HG02588 (cell line): ENCODE data around the gene MREG.

ENCODE experiments used
- ATAC-seq: cut with Tn5 transposase; IDR thresholded peaks from one replicate; pipeline ENCODE4 v1.9.1; 2021; ENCODE audit warnings: mild to moderate bottlenecking, moderate library complexity; ENCODE audit not compliant: unreplicated experiment

MREG gene

DNA sequence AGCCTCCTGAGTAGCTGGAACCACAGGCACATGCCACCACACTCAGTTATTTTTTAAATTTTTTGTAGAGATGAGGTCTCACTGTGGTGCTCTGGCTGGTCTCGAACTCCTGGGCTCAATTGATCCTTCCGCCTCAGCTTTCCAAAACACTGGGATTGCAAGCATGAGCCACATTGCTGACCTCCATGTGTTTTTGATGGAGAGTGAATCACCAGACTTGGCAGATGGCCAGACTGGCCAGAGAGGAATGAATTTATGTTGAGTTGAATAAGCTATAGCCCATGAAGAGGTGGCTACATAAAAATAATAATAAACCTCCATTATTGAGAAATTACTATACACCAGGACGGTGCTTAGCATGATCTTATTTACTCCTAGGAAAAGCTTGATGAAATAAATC lies 91.5 kb downstream of the MREG start:
- no peak for ATAC-seq

DNA sequence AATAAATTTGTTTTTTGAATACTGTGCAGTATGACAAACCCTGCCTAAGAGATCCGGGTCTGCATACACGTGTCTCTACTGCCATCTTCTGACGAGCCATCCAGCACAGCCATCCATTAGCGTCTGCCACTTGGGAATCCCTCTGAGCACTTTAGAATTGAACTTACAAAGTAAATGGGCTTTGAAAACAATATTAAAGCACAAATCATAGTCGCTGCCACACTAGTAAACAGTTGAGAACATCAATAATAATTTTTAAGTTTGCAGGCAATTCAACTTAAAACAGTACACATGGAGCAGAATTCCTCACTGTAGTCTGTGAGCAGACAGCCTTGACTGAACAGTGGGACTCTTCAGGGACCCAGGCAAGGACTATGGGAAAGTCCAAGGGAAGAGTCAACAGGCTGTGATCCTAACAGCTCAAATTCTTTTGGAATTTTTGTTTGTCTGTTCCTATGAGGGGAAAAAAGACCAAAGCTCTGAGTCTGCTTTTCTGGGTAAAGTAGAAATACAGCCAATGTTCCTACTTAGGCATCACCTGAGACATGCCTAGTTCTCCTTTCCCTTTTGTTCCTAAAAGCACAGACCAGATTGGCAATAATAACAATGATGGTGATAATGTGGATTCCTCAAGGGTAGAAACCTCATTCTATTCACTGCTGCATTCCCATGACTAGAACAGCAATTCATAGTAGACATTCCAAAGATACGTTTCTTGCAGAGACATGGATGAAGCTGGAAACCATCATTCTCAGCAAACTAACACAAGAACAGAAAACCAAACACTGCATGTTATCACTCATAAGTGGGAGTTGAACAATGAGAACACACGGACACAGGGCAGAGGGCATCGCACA lies 92.9 kb downstream of the MREG start:
- peak; percentile 54 for ATAC-seq

- ATAC-seq: no peak
Observed at GRCh38 chr2:215919624-215920243, 93.6 kb downstream of the MREG start.

DNA sequence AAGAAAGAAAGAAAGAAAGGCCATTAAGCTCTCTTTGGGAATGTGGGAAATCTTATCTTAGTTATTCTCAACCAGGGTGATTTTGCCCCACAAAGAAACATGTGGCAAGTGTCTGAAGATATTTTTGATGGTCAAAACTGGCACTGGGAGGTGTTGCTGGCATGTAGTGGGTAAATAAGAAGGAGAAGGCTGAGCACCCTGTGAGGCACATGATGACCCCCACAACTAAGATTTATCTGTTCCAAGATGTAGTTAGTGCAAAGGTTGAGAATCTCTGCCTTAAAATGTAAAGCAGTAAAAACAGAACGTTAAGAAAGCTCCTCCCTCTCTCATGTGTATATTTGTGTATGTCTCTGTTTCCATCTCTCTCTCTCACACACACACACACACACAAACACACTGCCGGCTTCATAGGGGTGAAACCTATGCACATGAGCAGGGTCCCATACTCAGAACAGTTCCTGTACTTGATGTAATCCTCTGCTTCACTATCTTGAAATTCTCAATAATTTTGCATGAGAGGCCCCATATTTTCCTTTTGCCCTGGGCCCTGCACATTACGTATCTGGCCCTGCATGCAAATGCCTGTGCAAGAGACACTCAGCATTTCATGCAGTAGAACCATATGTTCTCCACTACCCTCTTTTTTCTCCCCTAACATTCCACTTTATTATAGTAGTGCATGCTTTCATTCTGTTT lies 94.3 kb downstream of the MREG start:
- ATAC-seq: no peak

- peak; percentile 78 for ATAC-seq
Observed at GRCh38 chr2:215917953-215918620, 95.3 kb downstream of the MREG start.

GRCh38 chr2:215915441-215915840 lies 97.9 kb downstream of the MREG start:
- no peak for ATAC-seq

- no peak for ATAC-seq
Observed at GRCh38 chr2:215914777-215915165, 98.6 kb downstream of the MREG start.

DNA sequence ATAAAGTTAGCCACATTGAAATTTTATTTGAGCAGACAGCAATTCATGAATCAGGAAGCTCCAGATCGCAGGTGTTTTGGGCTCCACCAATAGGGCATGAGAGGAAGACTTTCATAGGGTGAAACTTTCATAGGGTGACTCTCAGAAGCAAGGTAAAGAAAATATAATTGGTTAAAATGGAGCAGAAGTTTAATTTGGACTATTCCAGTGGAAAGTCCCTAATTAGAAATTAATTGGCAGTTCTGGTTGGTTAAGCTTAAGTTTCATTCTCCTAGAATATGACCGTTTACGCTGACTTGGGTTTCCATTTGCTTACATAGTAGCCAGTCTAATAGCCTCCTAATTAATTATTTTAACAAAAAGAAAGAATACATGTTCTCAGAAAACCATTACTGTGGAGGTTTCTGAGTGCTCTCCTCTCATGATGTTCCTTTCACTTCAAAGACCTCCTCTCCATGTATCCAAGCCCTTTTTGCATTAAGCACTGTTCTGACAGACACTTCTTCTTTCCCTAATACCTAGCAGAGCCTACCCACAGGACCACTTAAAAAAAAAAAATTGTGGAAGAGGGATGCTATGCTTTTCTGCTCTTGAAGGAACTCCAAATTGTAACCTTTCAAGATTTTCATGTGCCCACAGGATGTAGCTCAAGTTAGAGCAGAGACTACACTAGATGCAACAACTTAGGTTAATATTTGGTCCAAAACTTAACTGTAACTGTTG lies 99.1 kb downstream of the MREG start:
- no peak for ATAC-seq

DNA sequence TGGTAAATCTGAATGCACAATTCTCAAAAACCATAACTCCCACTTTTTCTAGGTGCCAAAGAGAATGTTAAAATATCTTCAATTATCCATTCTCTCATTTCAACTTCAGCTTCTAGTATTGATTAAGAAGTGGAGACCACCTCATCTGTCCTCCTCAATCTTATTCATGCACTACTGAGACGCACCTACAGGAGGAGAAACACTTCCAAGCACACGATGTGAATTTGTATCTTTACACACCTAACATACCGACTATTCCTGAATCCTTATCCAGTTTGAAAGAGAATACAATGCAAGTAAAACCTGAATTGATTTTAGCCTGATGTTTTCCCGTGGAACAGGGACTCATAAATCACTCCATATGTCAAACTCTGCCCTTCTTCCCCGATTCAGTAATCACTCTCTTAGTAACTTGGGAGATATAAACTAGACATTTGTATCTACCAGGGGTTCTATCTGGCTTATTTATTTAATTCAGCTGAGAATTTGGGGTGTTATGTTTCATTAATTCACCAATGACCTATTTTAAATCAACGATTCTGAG lies 101.0 kb downstream of the MREG start:
- no peak for ATAC-seq

DNA sequence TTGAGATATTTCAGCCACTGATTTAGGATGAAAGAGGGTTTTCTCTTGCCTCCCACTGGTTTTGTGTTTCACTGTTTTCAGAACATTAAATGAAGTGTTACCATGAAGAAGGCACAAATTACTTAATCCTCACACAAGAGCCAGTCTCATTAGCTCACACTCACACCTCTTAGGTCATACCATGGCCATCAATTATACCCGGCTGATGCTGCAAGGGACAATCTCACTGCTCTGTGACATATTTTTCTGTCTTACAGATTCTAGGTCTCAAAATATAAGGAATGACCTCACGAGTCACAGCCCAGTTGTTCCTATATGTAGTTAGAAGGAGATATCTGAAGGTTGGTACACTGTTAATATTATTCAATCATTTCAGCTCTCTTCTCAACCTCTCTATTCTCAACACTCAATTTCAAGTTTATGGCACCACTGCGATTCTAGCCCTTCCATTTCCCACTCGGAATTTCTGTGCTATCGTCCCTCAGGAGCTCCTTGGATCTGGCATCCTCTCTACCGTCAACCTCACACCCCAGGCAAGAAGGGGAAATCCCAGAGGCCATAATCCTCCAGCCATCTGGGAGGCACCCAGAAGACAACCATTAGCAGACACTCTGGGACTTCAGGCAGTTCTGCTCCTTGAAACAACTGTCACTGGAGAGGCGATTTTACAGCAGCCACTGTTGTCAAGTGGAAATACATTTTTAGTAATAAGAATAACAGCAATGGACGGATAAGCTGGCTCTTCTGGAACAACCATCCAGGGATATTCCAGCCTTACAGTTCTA lies 101.9 kb downstream of the MREG start:
- ATAC-seq: no peak

- no peak for ATAC-seq
Observed at GRCh38 chr2:215910180-215910579, 103.2 kb downstream of the MREG start.

DNA sequence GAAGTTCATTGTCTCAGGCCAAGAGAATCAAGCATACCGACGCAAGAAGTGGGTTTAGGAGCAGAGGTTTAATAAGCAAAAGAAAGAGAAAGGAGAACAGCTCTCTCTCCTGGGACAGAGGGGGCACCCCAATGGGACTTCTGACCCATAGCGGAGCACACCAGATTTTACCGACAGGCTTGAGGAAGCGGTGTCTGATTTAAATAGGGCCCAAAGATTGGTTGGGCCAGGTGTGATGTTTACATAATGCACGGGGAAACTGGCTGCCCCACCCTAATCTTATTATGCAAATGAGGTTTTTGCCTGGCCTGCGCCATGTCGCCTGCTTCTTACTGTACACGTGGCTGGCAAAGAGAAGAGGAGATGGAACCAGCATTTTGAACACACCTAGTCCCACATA lies 106.2 kb downstream of the MREG start:
- no peak for ATAC-seq

- ATAC-seq: no peak
Observed at GRCh38 chr2:215906458-215906857, 106.9 kb downstream of the MREG start.

DNA sequence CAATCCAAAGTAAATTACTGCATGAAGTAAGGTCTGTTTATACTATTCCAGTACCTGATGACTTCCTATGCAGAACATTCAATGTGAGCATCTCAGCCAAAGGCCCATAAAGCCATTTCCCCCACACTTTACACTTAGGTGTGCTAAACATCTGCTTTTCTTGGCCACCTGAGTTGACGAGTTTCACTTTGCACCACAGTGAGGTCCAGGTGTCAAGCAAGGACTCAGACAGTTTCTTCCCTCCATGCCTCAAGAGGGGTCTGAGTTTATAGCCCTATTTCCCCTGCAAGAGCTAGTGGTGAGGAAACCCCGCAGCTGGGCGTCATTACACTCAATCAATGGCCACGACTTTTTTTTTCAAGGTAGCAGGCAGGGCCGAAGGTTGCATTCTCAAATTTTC lies 107.7 kb downstream of the MREG start:
- no peak for ATAC-seq

DNA sequence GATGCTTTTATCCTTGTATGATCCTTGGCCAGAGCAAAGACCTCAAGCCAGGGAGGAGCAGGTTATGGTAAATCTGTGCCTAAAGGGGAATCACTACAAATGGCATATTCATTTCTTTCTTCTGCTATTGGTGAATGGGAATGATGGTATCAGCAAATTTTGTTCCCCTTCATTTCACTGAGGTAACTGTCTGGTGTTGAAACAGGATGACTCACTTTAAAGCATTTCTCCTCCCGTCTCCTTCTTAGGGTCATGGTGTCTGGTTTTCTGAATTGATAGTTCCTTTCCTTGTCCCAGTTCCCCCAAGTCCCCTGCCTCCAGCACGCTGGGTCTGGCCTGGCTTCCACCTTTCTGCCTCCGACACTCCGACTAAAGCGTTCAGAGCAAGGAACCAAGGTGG lies 109.2 kb downstream of the MREG start:
- ATAC-seq: no peak

GRCh38 chr2:215903203-215903602 lies 110.1 kb downstream of the MREG start:
- ATAC-seq: no peak

DNA sequence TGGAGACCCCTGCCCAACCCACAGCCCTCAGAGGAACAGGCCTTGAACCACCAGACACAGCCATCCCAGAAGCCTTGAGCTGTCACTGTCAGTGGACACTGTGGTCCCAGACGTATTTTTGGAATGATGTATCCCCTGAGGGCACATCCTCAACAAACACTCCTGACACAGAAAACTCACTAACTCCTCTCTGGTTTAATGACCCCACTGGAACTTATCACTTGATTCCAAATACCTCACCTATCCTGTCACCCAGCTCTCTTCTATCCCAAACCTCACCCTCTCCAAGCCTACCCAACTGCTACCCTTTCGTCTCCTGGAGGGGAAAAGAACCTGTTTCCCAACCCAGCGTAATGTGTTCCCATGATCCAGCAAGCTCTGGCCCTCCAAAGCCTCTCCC lies 111.6 kb downstream of the MREG start:
- ATAC-seq: no peak

DNA sequence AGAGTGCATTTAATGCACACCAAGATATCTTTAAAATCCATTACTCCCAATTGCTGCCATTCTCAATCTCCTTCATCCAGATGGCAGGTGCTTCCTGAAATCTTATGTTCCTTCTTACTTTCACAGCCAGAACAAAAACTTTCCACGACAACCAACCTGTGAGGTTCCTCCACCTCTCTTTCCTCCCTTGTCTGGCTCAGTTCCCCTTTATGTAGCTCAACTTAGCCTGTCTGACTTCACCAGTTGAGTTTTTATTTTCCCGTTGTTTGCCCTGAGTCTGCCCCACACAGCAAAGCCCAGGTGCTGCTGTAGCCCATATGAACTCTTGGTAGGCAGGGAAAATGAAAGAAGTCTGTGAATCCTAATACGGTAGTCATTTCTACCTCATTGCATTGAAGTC lies 112.5 kb downstream of the MREG start:
- ATAC-seq: peak; percentile 83

GRCh38 chr2:215900203-215900611 lies 113.1 kb downstream of the MREG start:
- no peak for ATAC-seq
